Stromal cell of bone marrow (primary cell): ENCODE measurements around the gene INPP5A.
A peak's percentile ranks its signal among the peaks of the same experiment; 100 is the strongest.

Experiments used
- DNase-seq: peaks from one replicate; pipeline ENCODE4 v3.0.0-alpha.2; 2012; ENCODE audit warnings: low read depth

INPP5A gene

GRCh38 chr10:132646443-132647097 is 109.0 kb downstream of the INPP5A start:
- no peak for DNase-seq

DNA sequence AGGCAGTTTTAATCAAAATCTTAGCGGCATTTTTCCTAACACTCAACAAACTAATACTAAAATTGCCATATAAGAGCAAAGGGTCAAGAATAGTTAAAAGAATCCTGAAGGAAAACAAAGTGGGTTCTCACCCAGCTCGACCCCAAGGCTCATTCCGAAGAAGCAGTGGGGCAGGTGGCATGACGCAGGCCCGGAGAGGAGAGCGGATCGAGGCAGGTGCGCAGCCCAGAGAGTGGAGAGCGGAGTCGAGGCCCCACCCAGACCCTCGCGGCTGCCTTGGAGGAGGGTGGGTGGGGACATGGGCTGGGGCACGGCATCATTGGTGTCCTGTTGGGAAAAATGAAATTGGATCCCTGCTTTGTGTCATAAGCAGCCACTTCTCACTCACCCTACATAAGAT is 109.8 kb downstream of the INPP5A start:
- DNase-seq: no peak

DNA sequence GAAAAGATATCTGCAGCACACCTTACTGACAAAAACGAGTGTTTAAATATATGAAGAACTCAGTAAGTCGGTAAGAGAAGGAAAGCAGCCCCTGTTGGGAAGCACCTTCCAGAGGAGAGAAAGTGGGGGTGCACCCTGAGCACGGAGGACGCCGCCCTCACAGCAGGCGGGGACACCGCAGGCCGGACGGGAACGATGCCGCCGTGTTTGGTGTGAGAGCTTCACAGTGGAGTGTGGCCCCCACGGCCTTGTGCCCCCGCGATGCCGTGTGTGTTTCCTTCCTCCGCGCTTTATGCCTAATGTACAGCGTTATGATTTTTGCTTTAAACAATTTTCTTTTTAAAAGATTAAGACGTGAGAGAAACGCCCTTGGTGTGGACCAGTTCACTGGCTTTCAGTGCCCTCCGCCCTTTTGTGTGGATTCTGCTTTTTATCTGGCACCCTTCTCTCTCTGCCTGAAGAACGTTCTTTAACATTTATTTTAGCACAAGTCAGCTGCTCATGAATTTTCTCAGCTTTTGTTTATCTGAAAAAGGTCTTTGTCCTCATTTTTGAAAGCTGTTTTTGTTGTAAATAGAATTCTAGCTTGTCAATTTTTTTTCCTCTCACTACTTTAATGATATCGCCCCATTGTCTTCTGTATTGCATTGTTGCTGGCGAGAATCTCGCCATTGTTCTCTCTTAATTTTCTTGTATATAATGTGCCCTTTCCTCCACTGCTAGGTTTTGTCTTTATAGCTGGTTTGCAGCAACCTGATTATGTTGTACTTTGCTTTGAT is 110.7 kb downstream of the INPP5A start:
- DNase-seq: no peak

DNA sequence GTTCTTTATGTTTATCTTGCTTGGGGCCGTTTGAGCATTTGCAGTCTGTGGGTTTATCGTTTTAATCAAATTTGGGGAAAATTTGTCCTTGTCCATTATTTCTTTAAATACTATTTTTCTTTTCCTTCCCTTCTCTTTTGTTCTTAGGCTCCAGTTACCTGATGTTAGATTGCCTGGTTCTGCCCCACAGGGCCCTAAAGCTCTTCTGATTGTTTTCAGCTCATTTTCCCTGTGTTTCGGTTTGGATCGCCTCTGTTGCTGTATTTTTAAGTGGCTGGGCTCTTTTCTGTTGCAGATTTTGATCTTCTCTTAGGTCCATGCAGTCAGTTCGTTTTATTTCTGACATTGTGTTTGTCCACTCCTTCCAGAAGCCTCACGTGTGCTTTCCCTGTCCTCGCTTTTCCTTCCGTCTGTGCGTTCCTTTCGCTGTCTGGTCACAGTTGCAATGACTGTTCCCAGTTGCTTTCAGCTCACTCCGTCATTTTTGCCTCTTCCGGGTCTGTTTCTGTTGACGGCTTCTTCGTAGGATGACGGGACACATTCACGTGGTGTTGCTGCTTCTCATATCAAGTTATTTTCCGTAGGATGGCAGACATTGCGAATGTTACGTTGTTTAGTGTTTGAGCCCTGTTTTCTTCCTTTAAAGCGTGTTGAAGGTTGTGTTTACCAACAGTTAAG is 111.4 kb downstream of the INPP5A start:
- DNase-seq: no peak

DNA sequence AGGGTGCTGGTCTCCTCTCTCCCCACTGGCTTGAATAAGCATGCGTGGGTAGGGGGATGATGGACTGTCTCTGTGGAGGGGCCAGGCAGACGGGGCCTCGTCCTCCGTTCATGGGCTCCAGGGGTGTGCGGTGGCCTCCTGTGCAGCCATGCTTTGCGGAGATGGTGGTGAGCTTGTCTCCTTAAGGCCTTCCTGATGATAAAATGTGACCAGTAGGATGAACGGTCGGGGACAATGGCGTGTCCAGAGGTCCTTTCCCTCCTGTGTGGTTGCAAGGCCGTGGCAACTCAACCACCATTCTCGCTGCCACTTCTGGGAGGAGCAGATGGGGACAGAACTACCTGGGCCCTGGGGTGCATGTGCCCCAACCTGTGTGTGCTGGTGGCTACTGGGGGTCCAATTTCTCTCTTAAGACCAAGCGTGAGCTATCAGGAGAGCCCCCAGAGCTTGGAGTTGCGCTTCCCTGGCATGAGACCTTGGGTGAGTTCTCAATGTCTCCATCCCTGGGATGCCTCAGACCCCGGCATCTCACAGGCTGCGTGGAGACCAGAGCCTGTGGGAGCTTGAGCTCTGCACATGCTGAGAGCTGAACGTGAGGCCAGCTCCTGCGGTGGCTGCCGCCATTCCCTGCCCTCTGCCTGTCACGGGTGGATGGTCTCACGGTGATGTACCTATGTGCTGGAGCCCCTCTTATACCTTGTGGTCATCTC is 112.2 kb downstream of the INPP5A start:
- DNase-seq: no peak

DNA sequence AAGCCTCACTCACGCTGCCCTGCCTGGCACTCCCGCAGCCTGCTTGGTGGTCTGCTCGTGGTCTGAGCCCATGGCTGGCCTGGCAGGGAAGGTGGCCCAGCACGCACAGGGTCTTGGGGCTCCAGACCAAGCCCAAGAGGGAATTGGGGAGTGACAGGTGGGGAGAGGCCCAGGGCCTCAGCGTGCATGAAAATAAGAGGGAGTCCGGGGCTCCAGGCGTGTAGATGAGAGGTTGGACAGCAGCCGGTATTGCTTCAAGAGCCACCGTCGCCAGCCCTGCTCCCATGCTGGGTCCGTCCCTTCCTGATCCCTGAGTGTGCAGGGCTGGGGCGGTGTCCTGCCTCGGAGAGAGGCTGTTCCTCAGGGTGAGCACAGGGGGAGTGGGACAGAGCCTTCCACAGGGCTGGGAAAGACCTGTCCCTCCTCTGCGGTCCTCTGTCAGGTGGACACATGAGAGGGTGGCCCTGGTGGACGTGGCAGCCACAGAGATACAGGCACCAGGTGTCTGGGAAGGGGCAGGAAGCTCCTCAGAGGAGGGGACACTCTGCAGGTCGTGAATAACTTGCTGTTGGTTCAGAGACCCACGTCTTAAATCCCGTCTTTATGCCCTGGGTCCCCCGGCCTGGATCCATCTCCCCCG is 113.1 kb downstream of the INPP5A start:
- no peak for DNase-seq

- DNase-seq: no peak
Observed at GRCh38 chr10:132651511-132652029, 114.0 kb downstream of the INPP5A start.

DNA sequence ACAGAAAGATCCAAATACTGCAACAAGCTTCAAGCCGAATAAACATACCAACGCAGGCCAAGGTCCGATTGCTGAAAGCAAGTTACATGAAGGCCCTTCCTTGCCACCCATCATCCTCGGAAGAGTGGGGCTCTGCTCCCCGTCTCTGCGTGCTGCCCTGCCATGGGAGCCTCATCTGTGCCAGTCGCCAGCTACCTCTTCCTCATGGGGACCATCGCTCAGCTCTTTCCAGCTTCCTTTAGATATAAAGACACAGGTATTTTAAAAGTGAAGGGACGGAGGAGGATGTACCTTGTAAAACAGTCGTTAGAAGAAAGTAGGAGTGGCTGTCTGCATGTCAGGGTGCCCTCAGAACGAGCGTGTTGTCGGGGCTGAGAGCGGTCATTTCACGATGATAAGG is 114.9 kb downstream of the INPP5A start:
- no peak for DNase-seq

DNA sequence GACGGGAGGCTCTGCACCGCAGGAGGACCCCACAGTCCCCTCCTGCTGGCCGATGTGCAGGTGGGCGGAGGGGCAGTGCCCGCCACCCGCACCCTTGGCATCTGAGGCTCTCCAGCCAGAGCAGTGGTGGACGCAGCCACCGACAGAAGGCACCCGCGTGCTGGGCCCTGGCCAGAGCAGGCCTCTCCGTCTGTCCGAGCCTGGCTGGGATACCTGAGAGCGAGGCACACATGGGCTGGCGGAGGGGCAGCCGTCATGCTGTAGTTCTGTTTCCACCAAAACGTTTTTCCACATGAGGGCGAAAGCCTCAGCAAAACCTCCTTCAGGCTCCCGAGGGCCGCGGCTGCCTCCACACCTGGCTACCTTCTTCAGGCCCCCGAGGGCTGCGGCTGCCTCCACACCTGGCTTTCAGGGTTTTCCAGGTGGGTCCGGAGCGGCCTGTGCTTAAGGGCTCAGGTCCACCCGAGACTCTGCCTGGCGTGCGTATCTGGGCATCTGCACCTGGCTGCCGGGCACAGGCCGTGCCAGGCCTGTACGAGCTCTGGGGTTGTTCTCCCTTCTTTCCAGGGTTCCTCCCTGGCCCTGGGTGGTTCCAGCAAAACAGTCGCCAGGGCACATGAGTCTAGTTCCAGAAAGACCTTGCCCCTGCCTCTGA is 115.5 kb downstream of the INPP5A start:
- no peak for DNase-seq

- no peak for DNase-seq
Observed at GRCh38 chr10:132653721-132654120, 116.1 kb downstream of the INPP5A start.

DNA sequence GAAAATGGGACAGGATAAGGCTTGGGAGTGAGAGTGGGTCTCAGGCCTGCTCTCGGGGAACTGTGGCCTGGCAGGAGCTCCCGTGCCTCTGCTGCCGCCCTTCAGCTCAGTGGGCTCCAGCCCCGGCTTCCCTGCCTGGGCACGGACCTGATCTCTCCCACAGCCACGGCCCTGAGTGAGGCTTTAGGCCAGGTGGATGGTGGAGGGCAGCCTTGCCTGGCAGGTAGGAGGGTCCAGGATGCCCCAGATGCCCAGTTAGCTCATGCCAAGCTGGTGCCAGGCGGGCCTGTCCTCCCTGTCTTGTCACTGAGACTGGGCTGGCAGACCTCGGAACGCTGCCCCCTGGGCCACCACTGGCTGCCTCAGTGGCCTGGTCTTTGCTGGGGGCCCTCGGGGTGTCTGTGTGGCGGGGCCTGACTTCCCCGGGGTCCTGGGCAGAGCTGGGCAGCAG is 116.6 kb downstream of the INPP5A start:
- no peak for DNase-seq

GRCh38 chr10:132654708-132655661 is 117.4 kb downstream of the INPP5A start:
- peak; percentile 24 for DNase-seq

DNA sequence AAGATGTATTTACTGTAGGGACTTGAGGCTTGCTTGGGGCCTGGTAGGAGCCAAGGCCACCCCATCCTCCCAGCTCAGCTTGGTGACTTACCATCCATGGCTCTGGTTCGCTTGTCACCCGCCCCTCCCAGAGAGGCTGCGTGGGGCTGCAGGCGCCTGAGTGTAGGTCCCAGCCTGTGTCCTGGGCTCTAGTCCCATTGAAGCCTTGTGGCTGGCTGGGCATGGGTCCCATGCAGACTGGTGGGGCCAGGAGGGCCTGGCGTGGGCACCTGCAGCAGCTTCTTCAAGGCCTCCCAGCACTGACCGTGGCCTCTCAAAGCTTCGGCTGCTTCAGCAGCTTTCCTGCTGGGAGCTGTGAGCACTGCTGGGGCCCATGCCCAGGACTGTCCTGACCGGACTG is 118.1 kb downstream of the INPP5A start:
- no peak for DNase-seq

GRCh38 chr10:132656283-132657126 is 118.9 kb downstream of the INPP5A start:
- no peak for DNase-seq

DNA sequence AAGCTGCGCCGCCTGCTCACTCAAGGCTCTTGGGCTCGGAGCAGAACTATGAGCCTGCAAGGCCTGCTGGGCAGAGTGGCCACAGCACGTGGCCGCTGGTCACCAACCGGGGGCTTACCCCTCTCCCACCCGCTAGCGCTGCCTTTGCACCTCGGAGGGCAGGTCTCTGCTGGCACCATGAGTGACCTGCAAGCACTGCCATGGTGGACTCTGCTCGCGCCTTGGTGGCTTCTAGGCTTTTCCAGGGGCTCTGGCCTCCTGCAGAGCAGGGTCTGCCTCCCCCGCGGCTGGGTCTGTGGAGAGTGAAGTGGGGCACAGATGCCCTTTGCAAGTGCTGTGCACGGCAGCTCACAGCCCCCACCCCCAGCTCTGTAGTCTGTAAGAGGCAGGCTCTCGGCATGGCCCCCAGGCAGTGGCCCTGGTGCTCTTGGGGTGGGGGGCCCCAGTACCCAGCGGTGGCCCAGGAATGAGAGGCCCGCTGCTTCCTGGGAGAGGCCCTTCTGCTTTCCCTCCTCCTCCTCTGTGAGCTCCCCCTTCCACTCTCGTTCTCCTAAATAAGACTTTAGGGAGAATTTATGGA is 119.6 kb downstream of the INPP5A start:
- no peak for DNase-seq

DNA sequence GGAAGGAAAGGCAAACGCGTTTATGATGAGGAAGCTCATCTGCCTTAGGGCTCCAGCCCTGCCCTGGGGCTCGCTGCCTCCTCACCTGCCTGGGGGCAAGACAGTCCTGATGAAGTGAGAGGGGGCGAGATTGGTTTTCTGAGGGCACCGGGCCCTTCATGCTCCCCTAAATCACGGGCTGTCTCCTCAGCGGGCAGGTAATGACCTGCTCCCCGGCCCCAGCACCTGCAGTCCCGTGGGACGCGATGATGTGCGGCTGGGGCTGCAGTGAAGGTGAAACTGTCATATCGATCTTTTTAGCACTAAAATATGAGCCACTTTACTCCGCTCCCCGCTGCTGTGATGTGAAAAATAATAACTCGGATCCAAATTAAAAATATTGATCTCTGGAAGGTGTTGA is 120.2 kb downstream of the INPP5A start:
- no peak for DNase-seq

DNA sequence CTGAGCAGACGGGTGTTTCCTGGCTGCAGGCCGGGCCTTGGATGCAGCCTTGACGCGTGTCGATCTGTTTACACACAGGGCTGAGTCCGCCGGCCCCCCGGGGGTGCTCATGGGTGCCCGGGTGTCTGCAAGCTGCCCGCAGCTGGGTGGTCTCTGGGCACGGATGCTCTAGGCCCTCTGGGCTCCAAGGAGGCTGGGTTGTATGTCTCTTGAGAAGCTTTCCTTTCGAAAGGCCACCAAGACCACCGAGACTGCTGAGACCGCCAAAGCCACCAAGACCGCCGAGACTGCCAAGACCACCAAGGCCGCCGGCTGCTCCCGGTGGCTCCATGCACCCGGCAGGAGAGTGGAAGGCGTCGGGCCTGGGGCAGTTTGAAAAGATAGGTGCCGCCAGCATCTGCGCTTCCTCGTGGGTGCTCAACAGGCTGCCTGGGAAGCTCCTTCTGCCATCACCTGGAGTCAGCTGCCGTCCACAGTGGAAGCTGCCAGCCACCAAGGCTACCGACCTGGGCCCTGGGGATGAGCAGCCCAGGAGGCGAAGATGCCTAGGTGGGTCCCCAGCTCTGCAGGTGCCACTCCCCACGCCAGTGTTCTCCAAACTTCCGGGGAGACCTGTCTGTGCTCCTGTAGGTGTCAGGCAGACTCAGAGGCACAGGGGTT is 121.1 kb downstream of the INPP5A start:
- DNase-seq: no peak
